Lower leg skin (tissue), 4 donors: ENCODE measurements around the gene TMEM231. TPM values are rescaled to one million over a fixed set of nuclear protein-coding genes. Genes with fewer than 3 reads are reported as not detected.
"Not testable (repeated sequence)": the region's sequence is repeated elsewhere in the genome, so short reads cannot be mapped to it uniquely, and the experiment has no call there.

ENCODE experiments used
- DNase-seq, 2 donors: peaks; one replicate each; pipeline ENCODE4 v3.0.0-alpha.2; 2019; ENCODE audit warnings: low spot score in 2 of 2
- H3K4me3 ChIP-seq: fragments of 200-600 bp; sonication (generic); 2 replicates; pipeline ENCODE4 v1.5.1; 2017; ENCODE audit warnings: mild to moderate bottlenecking, low read depth; ENCODE audit not compliant: poor library complexity, severe bottlenecking
- POLR2A ChIP-seq, 2 donors: fragments of 450-650 bp; IDR thresholded peaks; one replicate each; pipeline ENCODE4 v1.6.1; 2016 to 2017; ENCODE audit warnings: antibody characterized with exemption in 2 of 2, mild to moderate bottlenecking in 1 of 2, moderate library complexity in 1 of 2
- WGBS, 2 donors: methylation state at CpG; one replicate each; pipeline ENCODE4 v1.1.5; 2018; 5-methylcytosine and 5-hydroxymethylcytosine counted together
- intact Hi-C: fragments of 100-400 bp; cut with DNase I; formaldehyde crosslinking; loops from one replicate; pipeline ENCODE4 v1.15.0; 2023; ENCODE audit warnings: low total_unique reads
- total RNA-seq, 4 donors: library from RNA; depleted of rRNA; stranded (reverse); fragments of >200 nt; gene quantifications; one replicate each; pipeline ENCODE4 v1.1.0, GENCODE V29; 2016
- TF ChIP-seq, protein P1 (sequence below), 3 donors: fragments of 450-650 bp; IDR thresholded peaks; one replicate each; pipeline ENCODE4 v1.5.1; 2016; ENCODE audit warnings: antibody characterized with exemption in 3 of 3, mild to moderate bottlenecking in 3 of 3, moderate library complexity in 2 of 3

Gene TMEM231, protein sequence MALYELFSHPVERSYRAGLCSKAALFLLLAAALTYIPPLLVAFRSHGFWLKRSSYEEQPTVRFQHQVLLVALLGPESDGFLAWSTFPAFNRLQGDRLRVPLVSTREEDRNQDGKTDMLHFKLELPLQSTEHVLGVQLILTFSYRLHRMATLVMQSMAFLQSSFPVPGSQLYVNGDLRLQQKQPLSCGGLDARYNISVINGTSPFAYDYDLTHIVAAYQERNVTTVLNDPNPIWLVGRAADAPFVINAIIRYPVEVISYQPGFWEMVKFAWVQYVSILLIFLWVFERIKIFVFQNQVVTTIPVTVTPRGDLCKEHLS
- 10 to 100 TPM in 1 of 4 donors, 1 to 10 TPM in 3; 2.6 to 12.8 (median 6.7) TPM for total RNA-seq

GRCh38 chr16:75555707-75556430, at the start of gene TMEM231:
Gene TMEM231, minus strand, starts transcription at chr16:75556252. Its CDS starts 43 bp downstream, at chr16:75556209.
- intact Hi-C loops = no loop called here
- no peak for TF ChIP-seq POLR2A (IDR thresholded peaks at IDR 0.05)
- TF ChIP-seq, protein P1, sequence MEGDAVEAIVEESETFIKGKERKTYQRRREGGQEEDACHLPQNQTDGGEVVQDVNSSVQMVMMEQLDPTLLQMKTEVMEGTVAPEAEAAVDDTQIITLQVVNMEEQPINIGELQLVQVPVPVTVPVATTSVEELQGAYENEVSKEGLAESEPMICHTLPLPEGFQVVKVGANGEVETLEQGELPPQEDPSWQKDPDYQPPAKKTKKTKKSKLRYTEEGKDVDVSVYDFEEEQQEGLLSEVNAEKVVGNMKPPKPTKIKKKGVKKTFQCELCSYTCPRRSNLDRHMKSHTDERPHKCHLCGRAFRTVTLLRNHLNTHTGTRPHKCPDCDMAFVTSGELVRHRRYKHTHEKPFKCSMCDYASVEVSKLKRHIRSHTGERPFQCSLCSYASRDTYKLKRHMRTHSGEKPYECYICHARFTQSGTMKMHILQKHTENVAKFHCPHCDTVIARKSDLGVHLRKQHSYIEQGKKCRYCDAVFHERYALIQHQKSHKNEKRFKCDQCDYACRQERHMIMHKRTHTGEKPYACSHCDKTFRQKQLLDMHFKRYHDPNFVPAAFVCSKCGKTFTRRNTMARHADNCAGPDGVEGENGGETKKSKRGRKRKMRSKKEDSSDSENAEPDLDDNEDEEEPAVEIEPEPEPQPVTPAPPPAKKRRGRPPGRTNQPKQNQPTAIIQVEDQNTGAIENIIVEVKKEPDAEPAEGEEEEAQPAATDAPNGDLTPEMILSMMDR (IDR thresholded peaks at IDR 0.05) = no peak
- peak; percentile 96 to 99 for DNase-seq
- peak within 1 kb of the TSS; percentile 80 for H3K4me3 ChIP-seq
- WGBS, 2 donors = 0 to 1% methylated on average over 46 to 75 of the region's 75 CpGs

GRCh38 chr16:75603241-75603640, 47.2 kb upstream of the TMEM231 start:
- peak in 1 of 2 donors; percentile 23 for DNase-seq
- TF ChIP-seq, protein P1 (IDR thresholded peaks at IDR 0.05) = no peak
- no peak for TF ChIP-seq POLR2A (IDR thresholded peaks at IDR 0.05)
- intact Hi-C loops = no loop called here
- WGBS, 2 donors = 75 to 78% methylated on average over 4 of the region's 4 CpGs
- H3K4me3 ChIP-seq = no peak overlapping the region

DNA sequence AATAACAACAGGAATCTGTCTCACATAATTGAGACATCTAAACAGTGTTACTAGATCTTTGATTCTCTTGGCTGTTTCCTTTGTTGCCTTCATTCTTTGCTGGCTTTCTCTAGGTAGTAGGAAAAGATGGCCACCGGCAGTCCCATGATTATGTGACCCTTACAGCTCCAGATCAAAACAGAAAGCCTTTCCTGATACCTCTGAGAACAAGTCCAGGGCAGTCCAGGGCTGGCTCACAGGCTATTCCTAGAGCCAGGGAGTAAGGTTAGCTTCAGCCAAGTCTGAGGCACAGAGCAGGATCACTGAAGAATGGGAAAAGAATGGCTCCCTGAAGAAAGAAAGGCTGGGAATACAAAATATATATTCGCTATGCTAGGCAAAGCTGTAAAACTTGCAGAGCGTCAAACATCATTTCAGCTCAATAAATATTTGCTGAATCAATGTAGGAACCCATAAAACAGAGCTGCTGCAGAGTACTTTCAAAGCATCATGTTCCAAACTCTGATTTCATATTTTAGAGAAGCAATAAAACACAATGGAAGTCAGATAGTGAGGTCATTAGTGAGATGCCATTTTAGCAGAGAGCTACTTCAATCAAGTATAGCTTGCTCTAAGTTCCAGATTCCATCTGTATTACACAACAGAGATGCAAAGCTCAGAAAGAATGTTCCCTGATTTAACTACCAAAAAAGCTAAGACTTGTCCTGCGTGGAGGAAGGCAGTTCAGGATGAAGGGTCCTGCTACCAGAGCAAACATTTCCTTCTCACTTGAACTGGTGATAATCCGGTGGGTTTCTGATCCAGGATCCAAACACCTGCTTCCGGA, 43.6 kb upstream of the TMEM231 start:
- TF ChIP-seq, protein P1 (IDR thresholded peaks at IDR 0.05) = no peak
- no peak for TF ChIP-seq POLR2A (IDR thresholded peaks at IDR 0.05)
- intact Hi-C loops = no loop called here
- DNase-seq = peak in 1 of 2 donors; percentile 60
- no peak overlapping the region for H3K4me3 ChIP-seq
- WGBS, 2 donors = 90 to 91% methylated on average over 6 of the region's 6 CpGs

- H3K4me3 ChIP-seq = no peak overlapping the region
- TF ChIP-seq, protein P1 (IDR thresholded peaks at IDR 0.05) = no peak
- 73 to 77% methylated on average over 17 of the region's 17 CpGs for WGBS, 2 donors
- peak in 1 of 2 donors; percentile 45 for DNase-seq
- intact Hi-C loops = no loop called here
Measured at GRCh38 chr16:75593825-75594820, 38.1 kb upstream of the TMEM231 start.

DNA sequence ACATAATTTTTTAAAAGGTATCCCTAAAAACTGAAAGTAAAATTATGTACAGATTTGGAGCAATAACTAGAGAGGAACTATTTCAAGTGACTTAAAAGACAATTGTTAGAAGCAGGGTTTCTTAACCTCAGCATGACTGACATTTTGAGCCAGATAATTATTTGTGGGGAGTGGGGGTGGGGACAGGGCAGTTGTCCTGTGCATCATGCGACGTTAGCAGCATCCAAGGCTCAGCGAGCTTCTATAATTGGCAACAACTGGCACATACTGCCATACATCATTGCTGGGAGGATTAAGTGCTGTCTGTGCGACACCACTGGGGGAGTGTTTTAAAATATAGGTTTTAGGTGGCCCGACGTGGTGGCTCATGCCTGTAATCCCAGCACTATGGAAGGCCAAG, 37.3 kb upstream of the TMEM231 start:
- H3K4me3 ChIP-seq = no peak overlapping the region
- intact Hi-C loops = no loop called here
- 79 to 88% methylated on average over 6 of the region's 6 CpGs for WGBS, 2 donors
- peak in 1 of 2 donors; percentile 29 for DNase-seq
- no peak for TF ChIP-seq POLR2A (IDR thresholded peaks at IDR 0.05)

GRCh38 chr16:75591927-75592326, 35.9 kb upstream of the TMEM231 start:
- DNase-seq, intact Hi-C loops, H3K4me3 ChIP-seq: not testable (repeated sequence)
- 61 to 67% methylated on average over 9 of the region's 9 CpGs for WGBS, 2 donors
